Right renal cortex interstitium (tissue), 3 donors: ENCODE results near the gene SLC4A8. TPM values are rescaled to one million over a fixed set of nuclear protein-coding genes. Genes with fewer than 3 reads are reported as not detected.
"Not testable (repeated sequence)": the region's sequence is repeated elsewhere in the genome, so short reads cannot be mapped to it uniquely, and the experiment has no call there.

Experiments used
- DNase-seq, 3 donors: peaks; one replicate each; pipeline ENCODE4 v3.0.0-alpha.2; 2013; ENCODE audit warnings: low read depth in 3 of 3, low spot score in 2 of 3
- polyA plus RNA-seq, 3 donors: library from polyadenylated mRNA; unstranded; fragments of 120-200 nt; gene quantifications; one replicate each; pipeline ENCODE4 v1.2.1, GENCODE V29; 2013; ENCODE audit not compliant: insufficient read length in 3 of 3

SLC4A8 gene
- polyA plus RNA-seq, 3 donors = 2.7 to 4.1 (median 3.3) TPM

DNA sequence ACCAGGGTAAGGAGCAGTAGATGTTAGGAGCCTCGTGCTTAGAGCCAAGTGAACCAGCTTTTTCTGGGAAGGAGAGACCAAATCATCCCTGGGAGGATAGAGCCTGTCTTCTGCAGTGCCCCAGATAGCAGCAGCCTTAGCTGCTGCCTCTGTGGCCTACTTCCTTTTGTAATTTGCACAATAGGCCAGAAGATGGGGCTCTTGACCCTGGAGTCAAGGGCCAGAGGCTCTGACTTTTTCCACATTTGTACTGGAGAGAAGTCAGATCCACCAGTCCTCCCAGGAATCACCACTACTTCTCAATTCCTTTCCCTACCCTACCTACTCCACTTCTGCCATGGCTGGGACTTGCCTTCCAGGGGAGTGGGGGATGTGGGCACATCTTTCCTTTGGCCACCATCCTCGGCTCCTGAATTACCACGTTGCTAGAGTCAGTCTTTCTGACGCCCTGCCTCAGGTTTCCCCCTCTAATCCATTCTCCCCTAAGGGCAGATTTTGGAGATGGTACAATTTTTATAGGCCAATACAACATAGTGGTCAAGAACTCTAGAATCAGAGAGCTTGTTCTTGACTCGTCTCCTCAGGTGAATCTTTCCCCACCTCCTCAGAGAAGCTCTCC, 3.3 kb upstream of the SLC4A8 start:
- peak; percentile 58 to 61 (median 61) for DNase-seq

DNA sequence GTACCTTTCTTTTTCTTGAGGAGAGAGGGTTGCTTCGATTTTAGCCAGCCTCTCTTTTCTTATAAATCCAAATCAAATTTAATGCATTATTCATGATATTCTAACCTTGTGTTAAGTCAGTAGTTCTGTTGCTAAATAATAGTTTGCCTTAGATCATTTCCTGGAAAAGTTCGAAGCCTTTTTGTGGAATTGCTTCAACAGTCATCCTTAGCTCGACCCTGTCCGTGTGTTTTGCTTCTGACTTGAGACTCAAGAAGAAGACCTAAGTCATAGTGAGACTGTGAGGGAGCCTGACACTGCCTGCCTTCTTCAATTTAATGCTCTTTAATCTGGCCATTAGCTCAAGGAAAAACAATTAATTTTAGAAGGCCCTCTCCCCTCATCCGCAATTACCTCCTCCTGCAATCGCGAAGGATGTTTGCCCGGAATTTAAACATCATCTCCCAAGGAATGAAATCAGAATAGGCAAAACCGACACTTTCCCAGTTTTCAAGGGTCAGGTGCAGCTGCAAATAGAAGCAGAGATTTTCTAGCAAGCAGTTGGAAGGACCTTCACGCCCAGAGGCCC, 453 bp upstream of the SLC4A8 start:
- DNase-seq = no peak

DNA sequence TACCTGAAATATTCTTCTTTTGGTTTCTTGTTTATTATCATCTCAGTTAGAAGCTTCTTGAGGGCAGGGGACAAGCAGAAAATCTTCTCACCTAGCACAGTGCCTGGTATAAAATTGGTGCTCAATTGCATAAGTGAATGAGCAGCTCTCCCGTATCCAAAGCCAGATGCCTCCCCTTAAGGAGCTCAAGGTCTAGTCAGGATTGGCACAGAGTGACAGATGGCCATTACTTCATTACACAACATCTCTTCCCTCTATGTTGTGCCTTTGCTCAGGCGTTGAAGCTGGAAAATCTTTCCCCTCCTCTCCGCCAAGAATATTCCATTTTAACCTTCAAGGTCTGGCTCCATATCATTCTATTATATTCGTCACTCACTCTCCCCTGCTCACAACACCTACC, 3.6 kb downstream of the SLC4A8 start:
- no peak for DNase-seq

DNA sequence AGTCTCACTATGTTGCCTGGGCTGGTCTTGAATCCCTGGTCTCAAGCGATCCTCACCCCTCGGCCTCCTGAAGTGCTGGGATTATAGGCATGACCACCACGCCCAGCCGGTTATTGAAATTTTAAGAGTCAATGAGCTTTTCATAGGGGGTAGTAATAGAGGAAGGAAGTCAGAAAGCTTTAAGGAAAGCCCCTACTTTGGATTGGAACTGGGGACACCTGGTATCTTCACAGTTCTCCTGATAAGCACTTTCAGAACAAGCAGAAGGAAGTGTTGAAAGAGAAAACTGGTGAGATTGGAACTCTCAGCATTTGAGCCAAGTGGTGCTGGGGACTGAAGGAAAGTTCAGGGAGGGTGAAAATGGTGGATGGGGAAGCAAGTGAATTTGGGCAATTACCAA, 5.1 kb downstream of the SLC4A8 start:
- no peak for DNase-seq

DNA sequence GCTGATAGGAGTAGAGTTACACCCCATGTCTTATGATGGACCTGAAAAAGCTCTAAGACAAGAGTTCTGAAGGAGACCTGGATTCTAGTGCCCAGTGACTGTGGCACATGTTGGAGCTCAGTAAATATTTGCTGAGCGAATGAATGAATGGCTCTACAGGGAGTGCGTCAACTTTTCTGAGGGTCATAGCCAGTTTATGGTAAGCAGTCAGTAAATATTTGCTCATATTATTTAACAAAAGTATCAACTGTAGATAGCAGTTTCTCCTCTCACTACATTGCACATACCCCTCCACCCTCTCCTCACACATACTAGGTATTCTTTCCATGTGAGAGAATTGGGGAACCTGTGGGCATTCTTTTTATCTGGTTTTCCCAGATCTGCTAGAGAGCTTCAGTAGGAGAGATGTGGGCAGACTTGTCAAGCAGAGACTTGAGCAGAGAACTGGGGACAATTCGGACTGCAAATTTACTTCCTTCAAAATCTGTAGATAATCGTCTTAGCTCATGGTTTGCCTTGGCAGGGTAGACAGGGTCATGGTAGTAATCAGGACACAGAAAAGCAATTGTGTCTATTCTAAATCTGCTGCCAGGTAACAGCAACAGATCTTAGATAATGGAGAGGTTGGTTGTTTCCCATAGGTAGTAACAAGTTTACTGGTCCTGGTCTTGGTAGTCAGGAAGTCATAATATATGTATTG, 5.7 kb downstream of the SLC4A8 start:
- no peak for DNase-seq

DNA sequence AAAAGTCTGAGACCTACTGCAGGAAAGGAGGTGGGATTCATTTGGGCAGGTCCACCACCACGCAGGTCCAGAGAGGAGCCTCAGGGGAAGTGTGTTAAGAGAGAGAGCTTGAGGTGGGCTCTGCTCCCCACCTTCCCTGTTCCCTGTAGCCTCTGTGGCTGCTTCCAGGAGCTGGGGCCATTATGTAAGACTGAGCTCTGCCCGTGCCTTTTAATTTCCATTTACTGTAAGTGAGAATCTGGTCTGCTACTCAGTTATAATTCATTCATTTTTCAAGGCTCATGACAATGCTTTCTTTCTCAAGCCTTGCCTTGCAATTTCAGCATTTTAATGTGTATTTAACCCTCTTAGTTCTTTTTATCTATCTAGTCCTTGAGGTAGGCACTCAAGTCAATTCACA, 8.3 kb downstream of the SLC4A8 start:
- no peak for DNase-seq

DNA sequence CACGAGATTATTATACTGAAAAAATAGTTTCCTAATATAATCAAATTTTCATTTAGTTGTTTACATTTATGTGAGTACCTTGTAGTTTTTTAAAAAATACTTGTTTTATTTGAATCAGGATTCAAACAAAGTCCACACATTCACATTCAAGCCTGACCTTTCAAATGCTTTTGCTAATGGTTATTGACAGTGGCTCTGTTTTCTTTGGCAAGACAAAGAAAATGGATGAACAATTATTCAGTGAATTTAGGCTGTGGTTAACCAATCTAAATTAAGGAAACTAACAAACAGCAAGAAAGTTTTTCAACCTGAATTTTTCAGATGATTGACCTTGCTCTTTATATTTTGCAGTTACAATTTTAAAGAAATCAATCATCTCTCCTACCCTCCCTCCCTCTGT, 9.7 kb downstream of the SLC4A8 start:
- no peak for DNase-seq

DNA sequence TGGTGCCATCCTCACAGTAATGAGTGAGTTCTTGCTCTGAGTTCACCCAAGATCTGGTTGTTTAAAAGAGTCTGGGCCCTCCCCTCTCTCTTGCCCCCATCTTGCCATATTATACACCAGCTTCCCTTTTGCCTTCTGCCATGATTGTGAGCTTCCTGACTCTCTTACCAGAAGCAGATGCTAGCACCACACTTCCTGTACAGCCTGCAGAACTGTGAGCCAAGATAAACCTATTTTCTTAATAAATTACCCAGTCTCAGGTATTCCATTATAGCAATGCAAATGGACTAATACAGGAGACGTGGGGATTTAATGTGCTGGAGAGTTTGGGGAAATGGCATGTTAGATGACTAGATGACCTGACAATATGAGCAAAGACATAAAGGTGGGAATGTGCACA, 12.8 kb downstream of the SLC4A8 start:
- DNase-seq = no peak

DNA sequence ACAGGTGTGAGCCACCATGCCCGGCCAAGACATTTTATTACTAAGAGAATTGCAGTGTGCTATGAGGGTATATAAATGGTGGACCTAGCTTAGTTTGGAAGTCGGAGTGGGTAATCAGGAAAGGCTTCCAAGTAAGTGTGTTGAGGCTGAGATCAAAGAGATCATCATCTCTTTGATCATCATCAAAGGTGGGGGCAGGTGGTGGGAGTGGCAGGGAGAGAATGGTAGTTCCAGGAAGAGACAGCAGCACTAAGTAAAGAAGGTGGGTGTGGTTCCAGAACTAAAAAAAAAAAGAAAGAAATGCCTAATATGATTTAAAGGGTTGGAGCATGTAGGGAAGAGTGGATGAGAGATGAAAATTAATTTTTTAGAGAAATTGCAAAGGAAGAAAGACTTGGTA, 14.7 kb downstream of the SLC4A8 start:
- DNase-seq = no peak

DNA sequence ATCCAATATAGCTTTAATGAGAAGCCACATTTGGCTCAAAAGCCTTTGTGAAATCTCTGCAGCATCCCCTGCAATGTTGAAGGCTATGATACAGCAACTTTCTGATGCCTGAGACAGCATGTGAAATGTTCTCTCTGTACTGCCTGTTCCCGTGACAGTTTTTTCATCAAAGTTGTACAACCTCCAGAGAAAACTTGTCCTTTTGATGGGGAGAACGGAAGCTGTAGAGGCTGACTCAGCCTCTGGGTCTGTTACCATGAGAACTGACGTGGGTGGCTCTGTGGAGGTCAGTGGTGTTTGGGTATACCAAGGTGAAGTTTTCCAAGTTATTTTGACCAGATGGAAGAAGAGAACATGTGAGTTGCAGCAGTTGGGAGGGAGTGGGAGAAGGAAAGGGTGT, 17.0 kb downstream of the SLC4A8 start:
- no peak for DNase-seq

DNA sequence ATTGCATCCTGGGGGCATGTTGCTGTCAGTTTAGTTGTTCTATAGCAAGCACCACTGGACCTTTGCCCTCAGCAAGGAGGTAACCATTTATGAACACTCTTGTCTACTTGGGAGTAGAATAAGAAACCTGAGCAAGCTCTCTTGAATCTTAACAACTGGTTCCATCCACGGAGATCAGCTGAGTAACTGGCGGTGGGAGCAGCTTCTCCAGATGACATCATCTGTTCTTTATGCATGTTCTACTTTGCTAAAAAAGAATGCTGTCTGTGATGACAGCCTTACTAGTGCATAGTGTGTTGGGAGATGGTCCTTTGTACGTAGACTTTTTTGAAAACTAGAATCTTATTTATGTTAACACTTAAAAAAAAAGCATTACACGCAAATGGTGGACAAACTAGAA, 17.7 kb downstream of the SLC4A8 start:
- DNase-seq = no peak

DNA sequence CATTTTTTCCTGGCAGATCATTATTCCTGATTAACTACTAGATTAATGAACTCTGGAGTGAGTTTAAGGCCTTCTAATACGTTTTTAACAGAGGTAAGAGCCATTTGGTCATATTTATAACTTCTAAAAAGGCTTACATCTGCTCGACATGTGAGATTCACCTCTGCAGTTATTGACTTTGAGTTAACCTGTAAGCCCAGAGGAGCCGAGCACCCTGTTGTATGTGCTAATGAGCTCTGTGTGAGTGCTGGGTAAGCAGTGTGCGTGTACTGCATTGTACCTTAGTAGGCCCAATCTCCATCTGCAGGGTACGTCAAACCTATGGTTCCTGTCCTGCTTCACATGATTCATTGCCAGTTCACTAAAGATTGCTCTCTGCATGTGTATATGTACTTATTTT, 18.9 kb downstream of the SLC4A8 start:
- DNase-seq = no peak

DNA sequence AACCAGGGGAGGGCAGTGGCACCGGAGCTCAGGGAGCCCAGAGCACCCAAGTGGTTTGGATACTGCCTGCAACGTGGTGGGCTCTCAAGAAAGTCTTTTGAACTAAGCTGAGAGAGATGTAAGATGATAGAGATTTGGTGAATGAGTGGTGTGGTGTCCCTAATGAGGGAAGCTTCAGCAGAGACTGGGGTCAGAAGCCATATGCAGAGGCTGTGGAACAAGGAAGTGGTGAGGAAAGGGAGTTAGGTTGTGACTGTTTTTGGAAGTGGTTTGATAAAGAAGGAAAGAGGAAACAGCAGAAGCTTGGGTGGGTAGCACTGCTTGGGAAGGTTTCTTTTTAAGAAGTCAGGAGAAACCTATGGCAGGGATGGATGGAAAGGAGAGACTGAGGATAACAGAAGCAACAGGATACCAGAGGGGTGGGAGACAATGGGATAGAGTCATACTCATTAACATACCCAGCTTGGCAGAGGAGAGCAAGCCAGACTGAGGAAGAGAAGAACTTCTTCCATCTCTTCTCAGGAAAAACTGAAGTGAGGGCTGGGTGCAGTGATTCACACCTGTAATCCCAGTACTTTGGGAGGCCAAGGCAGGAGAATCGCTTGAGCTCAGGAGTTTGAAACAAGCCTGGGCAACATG, 24.1 kb downstream of the SLC4A8 start:
- no peak for DNase-seq

DNA sequence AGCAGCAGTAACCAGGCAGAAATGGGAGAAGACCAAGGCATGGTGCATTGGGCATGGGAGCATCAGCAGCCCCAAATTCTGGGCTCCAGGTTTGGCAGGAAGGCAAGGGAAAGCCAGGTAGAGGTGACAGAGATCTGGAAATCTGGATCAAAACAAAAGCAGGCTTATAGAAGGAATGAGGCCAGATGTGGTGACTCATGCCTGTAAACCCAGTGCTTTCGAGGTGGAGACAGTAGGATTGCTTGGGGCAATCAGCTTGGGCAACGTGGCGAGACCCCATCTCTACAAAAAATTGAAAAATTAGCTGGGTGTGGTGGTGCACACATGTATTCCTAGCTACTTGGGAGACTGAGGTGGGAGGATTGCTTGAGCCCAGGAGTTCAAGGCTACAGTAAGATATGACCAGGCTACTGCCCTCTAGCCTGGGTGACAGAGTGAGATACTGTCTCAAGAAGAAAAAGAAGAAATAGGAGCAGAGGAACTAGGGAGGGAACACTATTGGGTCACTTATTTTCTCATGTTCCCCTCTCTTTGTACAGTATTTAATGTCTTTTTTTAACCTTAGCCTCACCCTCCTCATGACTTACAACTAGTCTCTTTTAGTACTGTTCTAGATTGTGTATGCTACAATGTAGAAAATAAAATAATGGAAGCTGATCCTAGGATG, 25.1 kb downstream of the SLC4A8 start:
- DNase-seq = no peak

DNA sequence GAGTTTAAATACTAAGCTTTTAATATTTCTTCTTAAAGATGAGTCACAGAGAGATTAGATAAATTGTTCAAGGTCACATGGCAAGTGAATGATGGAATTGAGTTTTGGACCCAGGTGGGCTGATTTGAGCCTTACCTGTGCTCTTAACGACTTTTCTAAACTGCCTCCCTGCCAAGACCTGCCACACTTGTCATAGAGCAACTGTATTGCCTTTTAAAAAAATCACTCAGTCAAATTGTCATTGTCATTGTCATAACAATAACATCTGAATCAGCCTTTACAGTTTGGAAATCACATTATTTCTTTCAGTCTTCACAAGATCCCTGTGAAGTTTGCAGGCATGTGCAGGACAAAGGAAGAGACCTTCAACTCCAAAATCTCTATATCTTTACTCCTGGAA, 25.7 kb downstream of the SLC4A8 start:
- no peak for DNase-seq

DNA sequence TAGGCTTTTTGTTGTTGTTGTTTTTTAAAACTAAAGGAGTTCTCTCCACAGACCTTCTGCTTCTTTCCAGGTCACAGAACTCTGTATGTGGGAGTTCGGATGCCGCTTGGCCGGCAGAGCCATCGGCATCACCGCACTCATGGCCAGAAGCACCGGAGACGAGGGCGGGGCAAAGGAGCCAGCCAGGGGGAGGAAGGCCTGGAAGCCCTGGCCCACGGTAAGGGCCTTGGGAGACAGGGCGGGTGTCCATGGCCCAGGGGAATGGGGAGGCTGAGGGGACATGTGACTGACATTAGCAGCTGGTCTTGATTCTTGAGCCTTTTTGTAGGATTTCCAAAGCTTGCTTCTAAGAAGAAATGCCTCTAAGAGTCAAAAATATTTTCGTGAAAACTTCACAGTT, 26.2 kb downstream of the SLC4A8 start:
- no peak for DNase-seq

DNA sequence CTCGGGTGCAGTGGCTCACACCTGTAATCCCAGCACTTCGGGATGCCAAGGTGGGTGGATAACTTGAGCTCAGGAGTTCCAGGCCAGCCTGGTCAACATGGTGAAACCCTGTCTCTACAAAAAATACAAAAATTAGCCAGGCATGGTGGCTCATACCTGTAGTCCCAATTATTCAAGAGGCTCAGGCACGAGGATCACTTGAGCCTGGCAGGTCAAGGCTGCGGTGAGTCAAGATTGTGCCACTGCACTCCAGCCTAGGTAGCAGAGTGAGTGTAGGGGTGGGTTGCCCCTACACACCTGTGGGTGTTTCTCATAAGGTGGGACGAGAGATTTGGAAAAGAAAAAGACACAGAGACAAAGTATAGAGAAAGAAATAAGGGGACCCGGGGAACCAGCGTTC, 29.4 kb downstream of the SLC4A8 start:
- DNase-seq = not testable (repeated sequence)

DNA sequence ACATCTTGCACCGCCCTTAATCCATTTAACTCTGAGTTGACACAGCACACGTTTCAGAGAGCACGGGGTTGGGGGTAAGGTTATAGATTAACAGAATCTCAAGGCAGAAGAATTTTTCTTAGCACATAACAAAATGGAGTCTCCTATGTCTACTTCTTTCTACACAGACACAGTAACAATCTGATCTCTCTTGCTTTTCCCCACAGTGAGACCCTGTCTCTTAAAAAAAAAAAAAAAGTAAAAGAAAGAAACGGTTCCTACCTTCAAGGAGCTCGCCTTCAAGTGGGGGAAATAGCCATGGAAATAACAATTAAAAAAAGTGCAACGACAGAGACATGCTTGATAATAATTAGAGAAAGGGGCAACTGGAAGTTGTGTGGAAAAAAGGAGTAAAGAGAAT, 30.4 kb downstream of the SLC4A8 start:
- DNase-seq = not testable (repeated sequence)

DNA sequence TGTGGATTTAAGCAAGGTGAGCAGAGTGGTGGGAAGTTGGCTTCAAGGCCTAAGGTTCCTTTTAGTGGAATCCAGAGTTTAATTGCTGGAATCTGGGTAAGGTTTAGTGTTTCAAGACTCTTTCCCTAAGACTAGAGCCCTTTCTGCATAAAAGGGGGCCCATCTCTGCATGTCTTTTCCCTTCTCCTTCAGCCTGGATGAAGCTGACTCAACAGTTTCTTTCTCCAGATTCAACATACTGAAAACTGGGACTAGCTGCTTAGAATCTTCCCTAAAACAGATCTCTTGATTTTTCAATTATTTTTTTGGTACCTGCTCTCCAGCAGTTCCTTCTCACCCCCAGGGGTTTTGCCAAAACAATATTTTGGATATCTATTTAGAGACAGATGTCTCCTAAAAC, 34.0 kb downstream of the SLC4A8 start:
- DNase-seq = no peak

DNA sequence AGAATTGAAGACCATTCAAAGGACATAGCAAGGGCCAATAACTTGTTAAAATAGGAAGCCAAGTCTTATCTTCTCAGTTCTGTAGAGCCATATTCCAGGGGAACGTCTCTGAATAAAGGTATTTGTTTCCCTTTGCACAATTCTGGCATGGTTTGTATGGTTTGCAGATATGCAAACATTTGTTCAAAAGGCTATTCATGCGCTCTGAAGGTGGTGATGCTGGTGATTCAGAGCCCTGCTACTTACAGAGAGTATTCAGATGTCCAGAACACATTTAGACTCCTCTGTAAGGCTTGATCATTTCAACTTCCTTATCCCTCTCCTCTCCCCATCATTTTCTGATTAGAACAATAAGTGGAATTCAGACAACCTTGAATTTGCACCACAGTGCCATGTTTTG, 35.9 kb downstream of the SLC4A8 start:
- no peak for DNase-seq

DNA sequence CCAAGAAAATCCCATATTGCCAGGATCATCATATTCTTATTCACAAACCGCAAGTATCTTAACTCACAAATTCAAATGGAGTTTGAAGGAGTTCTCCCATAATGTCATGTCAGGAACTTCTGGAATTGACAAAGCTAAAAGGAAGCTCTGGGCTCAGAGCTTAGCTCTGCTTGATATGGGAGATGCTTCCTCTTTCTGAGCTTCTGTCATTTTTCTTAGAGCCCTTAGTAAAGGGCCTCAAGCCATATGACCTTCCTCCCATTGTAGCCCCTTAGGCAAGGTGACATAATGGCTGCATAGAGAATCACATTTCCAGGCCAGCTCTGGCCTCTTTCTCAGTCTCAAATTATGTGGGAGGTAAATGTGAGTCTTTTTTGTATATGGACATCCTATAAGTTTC, 40.9 kb downstream of the SLC4A8 start:
- DNase-seq = no peak
